HG03045 (cell line): ENCODE data around the gene ARFGAP1.
"Not testable (repeated sequence)": the region's sequence is repeated elsewhere in the genome, so short reads cannot be mapped to it uniquely, and the experiment has no call there.

ENCODE experiments used
- ATAC-seq: cut with Tn5 transposase; IDR thresholded peaks from one replicate; pipeline ENCODE4 v1.9.1; 2021; ENCODE audit warnings: mild to moderate bottlenecking, moderate library complexity; ENCODE audit not compliant: unreplicated experiment

ARFGAP1 gene

DNA sequence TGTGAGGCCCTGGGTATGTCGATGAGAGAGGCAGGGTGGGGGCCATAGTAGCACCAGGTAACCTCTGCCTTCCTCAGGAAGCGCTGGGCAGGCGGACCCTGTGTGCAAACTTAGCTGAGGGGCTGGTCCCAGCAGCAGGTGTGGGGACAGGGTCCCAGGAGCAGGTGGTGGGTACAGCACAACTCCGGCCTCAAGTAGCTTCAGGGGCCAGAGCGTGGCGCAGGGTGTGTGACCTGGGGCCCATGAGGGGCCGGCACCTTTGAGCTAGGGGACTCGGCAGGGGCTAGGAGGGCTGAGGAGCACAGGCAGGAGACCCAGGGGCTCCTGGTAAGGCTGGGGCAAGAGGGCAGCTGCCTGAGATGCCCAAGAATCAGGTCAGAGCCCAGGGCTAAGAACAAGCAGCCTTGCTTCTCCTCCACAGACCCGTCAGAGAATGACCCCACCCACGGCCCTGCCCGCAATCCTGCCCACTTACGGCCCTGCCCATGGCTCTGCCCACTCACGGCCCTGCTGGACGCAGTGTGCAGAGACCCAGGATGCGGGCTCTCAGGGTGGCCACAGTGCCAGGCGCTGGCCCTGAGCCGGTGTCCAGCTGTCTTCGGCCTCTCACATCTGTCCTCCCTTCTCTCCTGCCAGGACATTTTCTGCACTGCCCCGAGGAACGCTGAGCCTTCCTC is 57.6 kb downstream of the ARFGAP1 start:
- ATAC-seq: no peak

DNA sequence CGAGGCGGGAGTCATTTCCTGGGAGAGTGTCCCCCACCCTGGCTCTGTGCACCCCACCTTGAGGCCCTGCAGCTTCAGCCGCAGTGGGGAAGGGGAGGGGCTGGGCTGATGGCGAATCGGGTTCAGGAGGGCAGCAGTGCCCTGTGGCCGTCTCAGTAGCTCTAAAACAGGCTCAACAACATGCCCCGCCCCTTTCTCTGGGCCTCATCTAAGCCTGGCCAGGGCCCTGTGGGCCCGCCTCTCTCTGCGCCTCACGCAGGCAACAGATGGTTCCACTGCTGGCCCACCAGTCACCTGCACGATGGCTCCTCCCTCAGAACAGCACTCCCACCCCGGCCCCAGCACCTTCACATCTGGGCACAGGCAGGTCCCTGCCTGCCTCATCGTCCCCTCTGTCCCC is 58.3 kb downstream of the ARFGAP1 start:
- ATAC-seq: no peak

DNA sequence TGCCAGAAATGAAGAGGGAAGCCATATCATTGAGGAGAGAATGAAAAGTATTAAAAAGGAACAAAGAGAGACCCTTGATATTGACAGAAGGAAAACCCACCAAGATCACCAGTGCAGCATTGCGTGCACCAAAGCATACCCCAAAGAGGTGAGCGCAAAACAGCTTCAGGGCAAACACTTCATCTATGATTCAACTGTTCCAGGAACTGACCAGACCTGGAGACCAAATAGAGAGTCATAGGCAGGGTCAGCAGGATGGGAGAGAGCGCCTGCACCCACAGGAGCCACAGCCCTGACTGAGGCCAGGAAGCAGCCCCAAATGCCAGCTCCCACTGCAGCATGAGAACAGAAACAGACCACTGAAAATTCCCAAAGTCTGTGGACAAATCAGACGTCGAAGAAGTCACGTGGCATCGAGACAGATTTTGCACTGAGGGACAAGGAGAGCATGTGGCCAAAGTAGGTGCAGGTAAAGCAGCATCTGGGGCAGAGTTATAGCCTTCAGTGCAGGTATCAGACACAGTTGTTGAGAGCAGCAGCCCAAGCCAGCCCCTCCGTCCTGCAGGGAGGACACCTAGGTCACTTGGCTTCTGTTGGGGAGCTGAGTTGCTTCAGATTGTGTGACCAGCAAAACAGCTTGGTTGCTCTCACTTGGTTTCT is 59.3 kb downstream of the ARFGAP1 start:
- ATAC-seq: no peak

DNA sequence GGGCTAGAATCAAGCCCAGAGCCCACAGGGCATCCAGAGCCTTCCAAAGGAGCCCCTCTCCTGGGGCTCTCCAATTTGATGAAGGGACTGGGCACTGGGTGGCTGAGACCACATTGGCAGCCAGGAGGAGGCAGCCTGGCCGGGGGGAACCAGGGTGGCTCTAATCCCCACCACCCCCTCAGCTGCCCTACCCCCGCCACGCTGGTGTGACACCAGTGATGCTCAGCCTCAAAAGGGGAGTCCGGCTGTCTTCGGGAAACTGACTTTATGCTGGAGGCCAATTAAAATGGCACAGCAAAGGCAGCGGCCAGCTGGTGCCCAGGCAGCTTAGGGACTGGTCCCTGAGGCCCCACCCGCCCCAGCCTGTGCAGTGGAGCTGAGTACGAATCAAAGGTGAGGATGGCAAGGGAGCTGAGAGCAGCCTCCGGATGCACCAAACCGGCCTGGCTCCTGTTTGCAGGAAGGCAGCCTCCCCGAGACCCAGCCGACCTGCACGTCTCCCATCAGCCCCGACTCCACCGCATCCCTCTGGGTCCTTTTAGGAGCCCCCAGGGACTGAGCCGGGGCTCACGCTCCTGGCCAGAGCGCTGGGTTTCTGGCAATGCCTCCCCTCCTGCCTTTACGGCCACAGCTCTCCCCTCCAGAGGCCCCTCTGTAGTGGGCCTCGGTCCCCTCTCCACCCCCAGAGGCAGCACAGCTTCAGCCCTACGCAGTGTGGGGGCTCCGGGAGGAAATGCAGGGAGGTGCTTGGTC is 60.1 kb downstream of the ARFGAP1 start:
- ATAC-seq: no peak

DNA sequence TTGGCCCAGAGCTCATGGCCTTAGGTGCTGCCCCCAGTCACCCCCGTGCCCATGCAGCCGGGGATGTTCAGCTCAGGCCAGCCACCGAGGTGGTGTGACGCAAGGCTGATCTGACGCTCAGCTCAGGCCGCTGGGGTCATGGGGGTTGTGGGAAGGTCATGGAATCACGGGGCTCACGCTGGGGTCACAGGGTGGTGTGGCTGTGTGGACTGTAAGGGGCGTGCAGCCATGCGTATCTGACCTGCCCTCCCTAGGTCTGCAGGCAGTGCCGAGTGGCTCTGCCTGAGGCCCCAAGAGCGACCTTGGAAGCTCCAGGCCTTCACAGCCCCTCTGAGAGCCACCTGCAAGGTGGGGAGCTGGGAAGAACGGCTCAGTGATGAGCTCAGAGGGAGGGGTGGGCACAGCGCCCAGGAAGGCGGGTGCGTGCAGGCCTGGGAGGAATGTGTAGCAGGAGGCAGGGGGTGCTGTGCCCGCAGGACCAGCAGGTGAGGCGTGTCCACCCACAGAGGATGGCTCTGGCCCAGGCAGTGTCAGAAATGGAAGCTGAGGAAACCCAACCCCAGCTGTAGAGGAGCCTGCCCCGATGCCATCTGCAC is 60.7 kb downstream of the ARFGAP1 start:
- no peak for ATAC-seq

DNA sequence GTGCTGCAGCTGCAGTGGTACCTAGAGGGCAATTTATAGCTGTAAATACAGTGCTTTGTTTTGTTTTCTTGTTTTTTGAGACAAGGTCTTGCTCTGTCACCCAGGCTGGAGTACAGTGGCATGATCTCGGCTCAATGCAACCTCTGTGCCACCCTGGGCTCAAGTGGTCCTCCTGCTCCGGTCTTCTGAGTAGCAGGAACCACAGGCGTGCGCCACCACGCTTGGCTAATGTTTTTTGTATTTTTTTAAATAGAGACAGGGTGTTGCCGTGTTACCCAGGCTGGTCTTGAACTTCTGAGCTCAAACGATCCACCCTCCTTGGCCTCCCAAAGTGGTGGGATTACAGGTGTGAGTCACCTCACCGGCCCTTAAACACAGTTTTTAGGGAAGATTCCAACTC is 61.7 kb downstream of the ARFGAP1 start:
- ATAC-seq: no peak

DNA sequence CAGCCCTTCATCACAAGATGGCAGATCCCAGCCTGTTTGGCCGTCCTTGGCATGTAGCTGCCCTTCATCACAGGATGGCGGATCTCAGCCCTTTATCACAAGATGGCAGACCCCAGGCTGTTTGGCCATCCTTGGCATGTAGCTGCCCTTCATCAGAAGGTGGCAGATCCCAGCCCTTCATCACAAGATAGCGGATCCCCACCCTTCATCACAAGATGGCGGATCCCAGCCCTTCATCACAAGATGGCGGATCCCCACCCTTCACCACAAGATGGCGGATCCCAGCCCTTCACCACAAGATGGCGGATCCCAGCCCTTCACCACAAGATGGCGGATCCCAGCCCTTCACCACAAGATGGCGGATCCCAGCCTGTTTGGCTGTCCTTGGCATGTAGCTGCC is 62.4 kb downstream of the ARFGAP1 start:
- not testable (repeated sequence) for ATAC-seq

DNA sequence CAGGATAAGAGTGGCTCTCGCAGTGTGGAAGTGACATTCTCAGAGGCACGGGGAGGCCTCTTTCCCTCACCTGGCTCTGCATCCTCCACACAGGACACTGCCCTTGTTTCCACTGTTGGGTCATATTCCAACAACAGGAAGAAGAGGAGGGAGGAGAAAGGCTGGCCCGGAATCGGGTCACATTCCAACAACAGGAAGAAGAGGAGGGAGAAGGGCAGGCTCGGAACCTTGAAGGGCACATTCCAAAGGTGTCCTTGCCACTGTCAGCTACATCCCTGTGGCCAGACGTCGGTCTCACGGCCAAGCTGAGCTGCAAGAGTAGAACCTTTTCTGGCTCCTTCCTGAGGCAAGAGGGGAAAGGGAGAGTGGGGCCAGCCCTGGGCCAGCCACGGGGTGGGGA is 63.1 kb downstream of the ARFGAP1 start:
- ATAC-seq: no peak

DNA sequence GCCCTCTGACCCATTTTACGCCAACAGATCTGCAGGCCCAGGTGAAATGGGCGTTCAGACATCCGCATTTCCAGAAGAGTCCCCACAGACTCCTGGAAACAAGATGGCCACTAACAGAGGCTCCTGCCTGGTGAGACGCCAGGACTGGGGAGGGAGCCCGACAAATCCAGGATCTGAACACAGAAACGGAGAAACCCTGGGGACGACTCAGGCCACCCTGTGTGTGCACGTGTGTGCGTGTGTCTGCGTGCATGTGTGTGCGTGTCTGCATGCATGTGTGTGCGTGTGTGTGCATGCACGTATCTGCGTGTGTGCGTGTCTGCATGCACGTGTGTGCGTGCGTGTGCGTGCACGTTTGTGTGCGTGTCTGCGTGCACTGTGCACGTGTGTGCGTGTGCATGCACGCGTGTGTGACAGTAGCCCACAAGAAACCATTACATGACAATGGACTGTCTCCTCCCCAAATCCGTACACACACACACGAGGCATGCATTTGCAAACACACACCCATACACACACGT is 63.7 kb downstream of the ARFGAP1 start:
- no peak for ATAC-seq

DNA sequence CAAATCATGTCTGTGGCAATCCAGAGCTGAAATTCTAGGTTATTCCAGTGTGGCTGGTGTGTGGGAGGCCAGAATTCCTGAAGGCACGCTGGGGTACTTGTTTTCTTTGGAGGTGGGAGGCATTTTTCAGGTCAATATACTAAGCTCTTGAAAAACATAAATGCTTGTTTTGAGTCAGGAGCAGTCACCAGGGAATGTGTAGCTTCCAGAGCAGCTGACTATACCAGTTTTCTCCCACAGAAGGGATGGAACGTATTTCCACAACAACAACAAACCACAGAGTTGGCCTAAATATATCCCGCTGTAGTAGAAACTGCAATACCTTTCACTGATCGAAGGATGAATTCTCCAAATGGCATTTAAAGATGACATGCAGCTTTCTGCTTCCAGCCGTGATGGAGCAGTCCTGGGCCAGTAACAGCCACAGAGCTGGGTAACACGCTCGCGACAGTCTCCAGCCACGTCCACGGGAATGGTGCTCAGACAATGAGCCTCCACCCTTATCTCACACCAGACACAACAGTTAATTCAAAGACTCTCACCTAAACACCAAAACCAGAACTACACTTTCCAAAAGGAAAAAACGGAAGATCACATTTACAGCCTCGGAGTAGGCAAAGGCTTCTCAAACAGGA is 65.3 kb downstream of the ARFGAP1 start:
- ATAC-seq: no peak
